GM23338 (cell line): ENCODE data around the gene ARPC2. TPM values are rescaled to one million over a fixed set of nuclear protein-coding genes. Genes with fewer than 3 reads are reported as not detected.

Experiments
- ATAC-seq: fragments of 200-7000 bp; cut with Tn5 transposase; 3 replicates; pipeline ENCODE4 v1.9.1; 2020
- DNase-seq: peaks from one replicate; pipeline ENCODE4 v3.0.0-alpha.2; 2015; ENCODE audit warnings: low spot score
- H2AFZ ChIP-seq: fragments of 200-600 bp; sonication (generic); 2 replicates; pipeline ENCODE4 v1.8.0; 2016; ENCODE audit warnings: antibody characterized with exemption, mild to moderate bottlenecking, moderate library complexity
- H3F3A ChIP-seq: fragments of 200-600 bp; sonication (generic); replicated peaks from 2 replicates; pipeline ENCODE4 v1.8.0; 2017; ENCODE audit warnings: antibody characterized with exemption, mixed run types, low read depth
- H3K27ac ChIP-seq: fragments of 200-600 bp; sonication (generic); 2 replicates; pipeline ENCODE4 v1.6.1; 2016; ENCODE audit warnings: low read depth
- H3K27me3 ChIP-seq: fragments of 200-600 bp; sonication (generic); 2 replicates; pipeline ENCODE4 v1.8.0; 2016; ENCODE audit warnings: mild to moderate bottlenecking, mixed run types, moderate library complexity; ENCODE audit not compliant: insufficient read depth
- H3K36me3 ChIP-seq: fragments of 200-600 bp; sonication (generic); 2 replicates; pipeline ENCODE4 v1.8.0; 2016; ENCODE audit warnings: mild to moderate bottlenecking; ENCODE audit not compliant: insufficient read depth
- H3K4me1 ChIP-seq: fragments of 200-600 bp; sonication (generic); 2 replicates; pipeline ENCODE4 v1.8.0; 2016; ENCODE audit warnings: mild to moderate bottlenecking, moderate library complexity; ENCODE audit not compliant: insufficient read depth
- H3K4me2 ChIP-seq: fragments of 200-600 bp; sonication (generic); 2 replicates; pipeline ENCODE4 v1.7.1; 2017; ENCODE audit warnings: mixed run types
- H3K4me3 ChIP-seq: fragments of 200-600 bp; sonication (generic); 2 replicates; pipeline ENCODE4 v1.6.1; 2016; ENCODE audit warnings: mixed run types
- H3K79me2 ChIP-seq: fragments of 200-600 bp; sonication (generic); replicated peaks from 2 replicates; pipeline ENCODE4 v1.8.0; 2017; ENCODE audit warnings: mild to moderate bottlenecking; ENCODE audit not compliant: insufficient read depth
- H3K9me2 ChIP-seq: fragments of 200-600 bp; sonication (generic); 2 replicates; pipeline ENCODE4 v1.8.0; 2017; ENCODE audit not compliant: insufficient read depth
- H4K20me1 ChIP-seq: fragments of 200-600 bp; sonication (generic); replicated peaks from 2 replicates; pipeline ENCODE4 v1.8.0; 2017; ENCODE audit warnings: mild to moderate bottlenecking; ENCODE audit not compliant: insufficient read depth
- H3K27ac Mint-ChIP-seq: 2 replicates; pipeline ENCODE4 v1.8.0; 2020; ENCODE audit warnings: inconsistent platforms, mild to moderate bottlenecking, moderate library complexity, mixed read lengths
- H3K27me3 Mint-ChIP-seq: 3 replicates; pipeline ENCODE4 v1.8.0; 2022; ENCODE audit warnings: low read depth, mild to moderate bottlenecking, moderate library complexity, mixed read lengths, inconsistent platforms; ENCODE audit not compliant: insufficient read depth, poor library complexity
- H3K36me3 Mint-ChIP-seq: 3 replicates; pipeline ENCODE4 v1.8.0; 2021; ENCODE audit warnings: low read depth, mild to moderate bottlenecking, inconsistent platforms, moderate library complexity, mixed read lengths
- H3K4me1 Mint-ChIP-seq: 3 replicates; pipeline ENCODE4 v1.8.0; 2020; ENCODE audit warnings: mild to moderate bottlenecking, inconsistent platforms, mixed read lengths
- H3K4me3 Mint-ChIP-seq: 3 replicates; pipeline ENCODE4 v1.8.0; 2021; ENCODE audit warnings: moderate library complexity, mild to moderate bottlenecking, inconsistent platforms, mixed read lengths
- H3K9me3 Mint-ChIP-seq: 3 replicates; pipeline ENCODE4 v1.8.0; 2020; ENCODE audit warnings: moderate library complexity, mild to moderate bottlenecking, inconsistent platforms, mixed read lengths
- CREB1 ChIP-seq: fragments of 250-450 bp; sonication (Bioruptor Pico); IDR thresholded peaks from 2 replicates; pipeline ENCODE4 v1.5.0; 2020; ENCODE audit warnings: low read depth, mild to moderate bottlenecking, moderate library complexity
- CTCF ChIP-seq, 2 experiments: fragments of 200-600 bp in 1 of 2; sonication (generic) in 1 of 2; conservative IDR thresholded peaks; 2 replicates each; pipeline versions ENCODE4 v1.5.1 to v1.6.1; 2016 to 2017; ENCODE audit warnings: antibody characterized with exemption in 2 of 2, low read depth in 2 of 2, mild to moderate bottlenecking in 2 of 2, moderate library complexity in 1 of 2
- ETS1 ChIP-seq: IDR thresholded peaks from 2 replicates; pipeline ENCODE4 v1.6.1; 2016; ENCODE audit warnings: antibody characterized with exemption
- EZH2 ChIP-seq: fragments of 200-600 bp; sonication (generic); IDR thresholded peaks from one replicate; pipeline ENCODE4 v1.8.0; 2017; ENCODE audit warnings: antibody characterized with exemption, mild to moderate bottlenecking, low read depth; ENCODE audit not compliant: unreplicated experiment
- EZH2phosphoT487 ChIP-seq: fragments of 200-600 bp; sonication (generic); IDR thresholded peaks from one replicate; pipeline ENCODE4 v1.8.1; 2018; ENCODE audit warnings: antibody characterized with exemption; ENCODE audit not compliant: unreplicated experiment
- JUNB ChIP-seq: IDR thresholded peaks from one replicate; pipeline ENCODE4 v1.6.1; 2016; ENCODE audit warnings: antibody characterized with exemption; ENCODE audit not compliant: unreplicated experiment
- NANOG ChIP-seq: IDR thresholded peaks from 2 replicates; pipeline ENCODE4 v1.6.1; 2016; ENCODE audit warnings: antibody characterized with exemption, borderline replicate concordance
- POLR2AphosphoS5 ChIP-seq: IDR thresholded peaks from 2 replicates; pipeline ENCODE4 v1.6.1; 2016; ENCODE audit warnings: antibody characterized with exemption, low read depth
- REST ChIP-seq: IDR thresholded peaks from one replicate; pipeline ENCODE4 v1.6.1; 2018; ENCODE audit warnings: antibody characterized with exemption; ENCODE audit not compliant: unreplicated experiment
- STAT1 ChIP-seq: IDR thresholded peaks from one replicate; pipeline ENCODE4 v1.6.1; 2016; ENCODE audit warnings: antibody characterized with exemption; ENCODE audit not compliant: unreplicated experiment
- ZNF114 ChIP-seq: fragments of 250-450 bp; sonication (Bioruptor Pico); IDR thresholded peaks from 2 replicates; pipeline ENCODE4 v1.5.0; 2020; ENCODE audit warnings: mild to moderate bottlenecking, moderate library complexity
- ZNF331 ChIP-seq: fragments of 250-450 bp; sonication (Bioruptor Pico); IDR thresholded peaks from 2 replicates; pipeline ENCODE4 v1.5.0; 2020; ENCODE audit warnings: low read depth, mild to moderate bottlenecking, moderate library complexity
- ZNF462 ChIP-seq: fragments of 250-450 bp; sonication (Bioruptor Pico); IDR thresholded peaks from 2 replicates; pipeline ENCODE4 v1.5.0; 2020; ENCODE audit warnings: mild to moderate bottlenecking, moderate library complexity
- polyA plus RNA-seq: library from polyadenylated mRNA; unstranded; fragments of >200 nt; fragmentation: Nextera tagmentation; extraction: Ambion mirVana; gene quantifications from 2 replicates; pipeline ENCODE4 v1.2.1, GENCODE V29; 2016
- total RNA-seq: library from RNA; depleted of rRNA; stranded (reverse); fragments of >200 nt; shearing (Covaris generic); gene quantifications from 2 replicates; pipeline ENCODE4 v1.2.3, GENCODE V29; 2014

Gene ARPC2
- total and polyA plus RNA-seq, 2 experiments from 2014 or later: 217 to 271 TPM

- TF ChIP-seq NANOG (no peak), CREB1 (no peak), ZNF331 (CRISPR knock-in tag) (no peak), ZNF114 (CRISPR knock-in tag) (no peak), STAT1 (no peak), ETS1 (no peak), EZH2phosphoT487 (no peak), CTCF (conservative IDR thresholded peaks at IDR 0.05; ENCODE audit: low read depth in 2 of 2) (no peak), ZNF462 (CRISPR knock-in tag) (no peak), REST (no peak), JUNB (no peak), POLR2AphosphoS5 (no peak), EZH2 (no peak)
- Histone ChIP-seq H3K27me3 (peaks cover 5% of the 10 kb centered on the region; the same call in 1 of the 2 replicates), H2AFZ (peak overlapping the region; percentile 88; the same call in 1 of the 2 replicates), H3K9me2 (no peaks in the 10 kb centered on the region), H4K20me1 (no peaks in the 10 kb centered on the region), H3K36me3 (no peaks in the 10 kb centered on the region), H3K4me1 (peaks cover 27% of the 10 kb centered on the region), H3K79me2 (no peaks in the 10 kb centered on the region), H3K4me3 (peak overlapping the region; percentile 83), H3F3A (no peaks in the 10 kb centered on the region), H3K27ac (no peak overlapping the region), H3K4me2 (peak overlapping the region; percentile 74)
- ATAC-seq (no peak), DNase-seq (no peak)
- H3K4me1 Mint-ChIP-seq: peaks cover 50% of the 10 kb centered on the region
- peaks cover 15% of the 10 kb centered on the region for H3K27me3 Mint-ChIP-seq
- H3K4me3 Mint-ChIP-seq: peak overlapping the region; percentile 70
- no peak overlapping the region for H3K27ac Mint-ChIP-seq
- no peaks in the 10 kb centered on the region for H3K36me3 Mint-ChIP-seq
- H3K9me3 Mint-ChIP-seq: no peaks in the 10 kb centered on the region
Observed at GRCh38 chr2:218291318-218292047, 74.5 kb downstream of the ARPC2 start.
